GM23338 (cell line): ENCODE data around the gene MTHFD1L. TPM values are rescaled to one million over a fixed set of nuclear protein-coding genes. Genes with fewer than 3 reads are reported as not detected.
"Not testable (repeated sequence)": the region's sequence is repeated elsewhere in the genome, so short reads cannot be mapped to it uniquely, and the experiment has no call there.

ENCODE experiments used
- ATAC-seq: fragments of 200-7000 bp; cut with Tn5 transposase; 3 replicates; pipeline ENCODE4 v1.9.1; 2020
- DNase-seq: peaks from one replicate; pipeline ENCODE4 v3.0.0-alpha.2; 2015; ENCODE audit warnings: low spot score
- H2AFZ ChIP-seq: fragments of 200-600 bp; sonication (generic); 2 replicates; pipeline ENCODE4 v1.8.0; 2016; ENCODE audit warnings: antibody characterized with exemption, mild to moderate bottlenecking, moderate library complexity
- H3F3A ChIP-seq: fragments of 200-600 bp; sonication (generic); replicated peaks from 2 replicates; pipeline ENCODE4 v1.8.0; 2017; ENCODE audit warnings: antibody characterized with exemption, mixed run types, low read depth
- H3K27ac ChIP-seq: fragments of 200-600 bp; sonication (generic); 2 replicates; pipeline ENCODE4 v1.6.1; 2016; ENCODE audit warnings: low read depth
- H3K27me3 ChIP-seq: fragments of 200-600 bp; sonication (generic); 2 replicates; pipeline ENCODE4 v1.8.0; 2016; ENCODE audit warnings: mild to moderate bottlenecking, mixed run types, moderate library complexity; ENCODE audit not compliant: insufficient read depth
- H3K36me3 ChIP-seq: fragments of 200-600 bp; sonication (generic); 2 replicates; pipeline ENCODE4 v1.8.0; 2016; ENCODE audit warnings: mild to moderate bottlenecking; ENCODE audit not compliant: insufficient read depth
- H3K4me1 ChIP-seq: fragments of 200-600 bp; sonication (generic); 2 replicates; pipeline ENCODE4 v1.8.0; 2016; ENCODE audit warnings: mild to moderate bottlenecking, moderate library complexity; ENCODE audit not compliant: insufficient read depth
- H3K4me2 ChIP-seq: fragments of 200-600 bp; sonication (generic); 2 replicates; pipeline ENCODE4 v1.7.1; 2017; ENCODE audit warnings: mixed run types
- H3K4me3 ChIP-seq: fragments of 200-600 bp; sonication (generic); 2 replicates; pipeline ENCODE4 v1.6.1; 2016; ENCODE audit warnings: mixed run types
- H3K79me2 ChIP-seq: fragments of 200-600 bp; sonication (generic); replicated peaks from 2 replicates; pipeline ENCODE4 v1.8.0; 2017; ENCODE audit warnings: mild to moderate bottlenecking; ENCODE audit not compliant: insufficient read depth
- H3K9me2 ChIP-seq: fragments of 200-600 bp; sonication (generic); 2 replicates; pipeline ENCODE4 v1.8.0; 2017; ENCODE audit not compliant: insufficient read depth
- H4K20me1 ChIP-seq: fragments of 200-600 bp; sonication (generic); replicated peaks from 2 replicates; pipeline ENCODE4 v1.8.0; 2017; ENCODE audit warnings: mild to moderate bottlenecking; ENCODE audit not compliant: insufficient read depth
- H3K27ac Mint-ChIP-seq: 2 replicates; pipeline ENCODE4 v1.8.0; 2020; ENCODE audit warnings: inconsistent platforms, mild to moderate bottlenecking, moderate library complexity, mixed read lengths
- H3K27me3 Mint-ChIP-seq: 3 replicates; pipeline ENCODE4 v1.8.0; 2022; ENCODE audit warnings: low read depth, mild to moderate bottlenecking, moderate library complexity, mixed read lengths, inconsistent platforms; ENCODE audit not compliant: insufficient read depth, poor library complexity
- H3K36me3 Mint-ChIP-seq: 3 replicates; pipeline ENCODE4 v1.8.0; 2021; ENCODE audit warnings: low read depth, mild to moderate bottlenecking, inconsistent platforms, moderate library complexity, mixed read lengths
- H3K4me1 Mint-ChIP-seq: 3 replicates; pipeline ENCODE4 v1.8.0; 2020; ENCODE audit warnings: mild to moderate bottlenecking, inconsistent platforms, mixed read lengths
- H3K4me3 Mint-ChIP-seq: 3 replicates; pipeline ENCODE4 v1.8.0; 2021; ENCODE audit warnings: moderate library complexity, mild to moderate bottlenecking, inconsistent platforms, mixed read lengths
- H3K9me3 Mint-ChIP-seq: 3 replicates; pipeline ENCODE4 v1.8.0; 2020; ENCODE audit warnings: moderate library complexity, mild to moderate bottlenecking, inconsistent platforms, mixed read lengths
- CTCF ChIP-seq, 2 experiments: fragments of 200-600 bp in 1 of 2; sonication (generic) in 1 of 2; conservative IDR thresholded peaks; 2 replicates each; pipeline versions ENCODE4 v1.5.1 to v1.6.1; 2016 to 2017; ENCODE audit warnings: antibody characterized with exemption in 2 of 2, low read depth in 2 of 2, mild to moderate bottlenecking in 2 of 2, moderate library complexity in 1 of 2
- EZH2 ChIP-seq: fragments of 200-600 bp; sonication (generic); IDR thresholded peaks from one replicate; pipeline ENCODE4 v1.8.0; 2017; ENCODE audit warnings: antibody characterized with exemption, mild to moderate bottlenecking, low read depth; ENCODE audit not compliant: unreplicated experiment
- EZH2phosphoT487 ChIP-seq: fragments of 200-600 bp; sonication (generic); IDR thresholded peaks from one replicate; pipeline ENCODE4 v1.8.1; 2018; ENCODE audit warnings: antibody characterized with exemption; ENCODE audit not compliant: unreplicated experiment
- JUNB ChIP-seq: IDR thresholded peaks from one replicate; pipeline ENCODE4 v1.6.1; 2016; ENCODE audit warnings: antibody characterized with exemption; ENCODE audit not compliant: unreplicated experiment
- NANOG ChIP-seq: IDR thresholded peaks from 2 replicates; pipeline ENCODE4 v1.6.1; 2016; ENCODE audit warnings: antibody characterized with exemption, borderline replicate concordance
- POLR2AphosphoS5 ChIP-seq: IDR thresholded peaks from 2 replicates; pipeline ENCODE4 v1.6.1; 2016; ENCODE audit warnings: antibody characterized with exemption, low read depth
- STAT1 ChIP-seq: IDR thresholded peaks from one replicate; pipeline ENCODE4 v1.6.1; 2016; ENCODE audit warnings: antibody characterized with exemption; ENCODE audit not compliant: unreplicated experiment
- ZNF114 ChIP-seq: fragments of 250-450 bp; sonication (Bioruptor Pico); IDR thresholded peaks from 2 replicates; pipeline ENCODE4 v1.5.0; 2020; ENCODE audit warnings: mild to moderate bottlenecking, moderate library complexity
- ZNF331 ChIP-seq: fragments of 250-450 bp; sonication (Bioruptor Pico); IDR thresholded peaks from 2 replicates; pipeline ENCODE4 v1.5.0; 2020; ENCODE audit warnings: low read depth, mild to moderate bottlenecking, moderate library complexity
- polyA plus RNA-seq: library from polyadenylated mRNA; unstranded; fragments of >200 nt; fragmentation: Nextera tagmentation; extraction: Ambion mirVana; gene quantifications from 2 replicates; pipeline ENCODE4 v1.2.1, GENCODE V29; 2016
- total RNA-seq: library from RNA; depleted of rRNA; stranded (reverse); fragments of >200 nt; shearing (Covaris generic); gene quantifications from 2 replicates; pipeline ENCODE4 v1.2.3, GENCODE V29; 2014
- TF ChIP-seq, protein P1 (sequence below): fragments of 250-450 bp; sonication (Bioruptor Pico); IDR thresholded peaks from 2 replicates; pipeline ENCODE4 v1.5.0; 2020; ENCODE audit warnings: mild to moderate bottlenecking, moderate library complexity
- TF ChIP-seq, protein P2 (sequence below): IDR thresholded peaks from 2 replicates; pipeline ENCODE4 v1.6.1; 2016; ENCODE audit warnings: antibody characterized with exemption

Gene MTHFD1L
- total and polyA plus RNA-seq, 2 experiments from 2014 or later = 53.2 to 66.8 TPM

- TF ChIP-seq, protein P1, sequence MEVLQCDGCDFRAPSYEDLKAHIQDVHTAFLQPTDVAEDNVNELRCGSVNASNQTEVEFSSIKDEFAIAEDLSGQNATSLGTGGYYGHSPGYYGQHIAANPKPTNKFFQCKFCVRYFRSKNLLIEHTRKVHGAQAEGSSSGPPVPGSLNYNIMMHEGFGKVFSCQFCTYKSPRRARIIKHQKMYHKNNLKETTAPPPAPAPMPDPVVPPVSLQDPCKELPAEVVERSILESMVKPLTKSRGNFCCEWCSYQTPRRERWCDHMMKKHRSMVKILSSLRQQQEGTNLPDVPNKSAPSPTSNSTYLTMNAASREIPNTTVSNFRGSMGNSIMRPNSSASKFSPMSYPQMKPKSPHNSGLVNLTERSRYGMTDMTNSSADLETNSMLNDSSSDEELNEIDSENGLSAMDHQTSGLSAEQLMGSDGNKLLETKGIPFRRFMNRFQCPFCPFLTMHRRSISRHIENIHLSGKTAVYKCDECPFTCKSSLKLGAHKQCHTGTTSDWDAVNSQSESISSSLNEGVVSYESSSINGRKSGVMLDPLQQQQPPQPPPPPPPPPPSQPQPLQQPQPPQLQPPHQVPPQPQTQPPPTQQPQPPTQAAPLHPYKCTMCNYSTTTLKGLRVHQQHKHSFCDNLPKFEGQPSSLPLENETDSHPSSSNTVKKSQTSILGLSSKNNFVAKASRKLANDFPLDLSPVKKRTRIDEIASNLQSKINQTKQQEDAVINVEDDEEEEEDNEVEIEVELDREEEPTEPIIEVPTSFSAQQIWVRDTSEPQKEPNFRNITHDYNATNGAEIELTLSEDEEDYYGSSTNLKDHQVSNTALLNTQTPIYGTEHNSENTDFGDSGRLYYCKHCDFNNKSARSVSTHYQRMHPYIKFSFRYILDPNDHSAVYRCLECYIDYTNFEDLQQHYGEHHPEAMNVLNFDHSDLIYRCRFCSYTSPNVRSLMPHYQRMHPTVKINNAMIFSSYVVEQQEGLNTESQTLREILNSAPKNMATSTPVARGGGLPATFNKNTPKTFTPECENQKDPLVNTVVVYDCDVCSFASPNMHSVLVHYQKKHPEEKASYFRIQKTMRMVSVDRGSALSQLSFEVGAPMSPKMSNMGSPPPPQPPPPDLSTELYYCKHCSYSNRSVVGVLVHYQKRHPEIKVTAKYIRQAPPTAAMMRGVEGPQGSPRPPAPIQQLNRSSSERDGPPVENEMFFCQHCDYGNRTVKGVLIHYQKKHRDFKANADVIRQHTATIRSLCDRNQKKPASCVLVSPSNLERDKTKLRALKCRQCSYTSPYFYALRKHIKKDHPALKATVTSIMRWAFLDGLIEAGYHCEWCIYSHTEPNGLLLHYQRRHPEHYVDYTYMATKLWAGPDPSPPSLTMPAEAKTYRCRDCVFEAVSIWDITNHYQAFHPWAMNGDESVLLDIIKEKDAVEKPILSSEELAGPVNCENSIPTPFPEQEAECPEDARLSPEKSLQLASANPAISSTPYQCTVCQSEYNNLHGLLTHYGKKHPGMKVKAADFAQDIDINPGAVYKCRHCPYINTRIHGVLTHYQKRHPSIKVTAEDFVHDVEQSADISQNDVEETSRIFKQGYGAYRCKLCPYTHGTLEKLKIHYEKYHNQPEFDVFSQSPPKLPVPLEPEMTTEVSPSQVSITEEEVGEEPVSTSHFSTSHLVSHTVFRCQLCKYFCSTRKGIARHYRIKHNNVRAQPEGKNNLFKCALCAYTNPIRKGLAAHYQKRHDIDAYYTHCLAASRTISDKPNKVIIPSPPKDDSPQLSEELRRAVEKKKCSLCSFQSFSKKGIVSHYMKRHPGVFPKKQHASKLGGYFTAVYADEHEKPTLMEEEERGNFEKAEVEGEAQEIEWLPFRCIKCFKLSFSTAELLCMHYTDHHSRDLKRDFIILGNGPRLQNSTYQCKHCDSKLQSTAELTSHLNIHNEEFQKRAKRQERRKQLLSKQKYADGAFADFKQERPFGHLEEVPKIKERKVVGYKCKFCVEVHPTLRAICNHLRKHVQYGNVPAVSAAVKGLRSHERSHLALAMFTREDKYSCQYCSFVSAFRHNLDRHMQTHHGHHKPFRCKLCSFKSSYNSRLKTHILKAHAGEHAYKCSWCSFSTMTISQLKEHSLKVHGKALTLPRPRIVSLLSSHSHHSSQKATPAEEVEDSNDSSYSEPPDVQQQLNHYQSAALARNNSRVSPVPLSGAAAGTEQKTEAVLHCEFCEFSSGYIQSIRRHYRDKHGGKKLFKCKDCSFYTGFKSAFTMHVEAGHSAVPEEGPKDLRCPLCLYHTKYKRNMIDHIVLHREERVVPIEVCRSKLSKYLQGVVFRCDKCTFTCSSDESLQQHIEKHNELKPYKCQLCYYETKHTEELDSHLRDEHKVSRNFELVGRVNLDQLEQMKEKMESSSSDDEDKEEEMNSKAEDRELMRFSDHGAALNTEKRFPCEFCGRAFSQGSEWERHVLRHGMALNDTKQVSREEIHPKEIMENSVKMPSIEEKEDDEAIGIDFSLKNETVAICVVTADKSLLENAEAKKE (CRISPR knock-in tag) = no peak
- TF ChIP-seq NANOG = no peak
- TF ChIP-seq CTCF (conservative IDR thresholded peaks at IDR 0.05; ENCODE audit: low read depth in 2 of 2) = no peak
- TF ChIP-seq ZNF114 (CRISPR knock-in tag) = no peak
- no peak for TF ChIP-seq STAT1
- TF ChIP-seq EZH2 = no peak
- TF ChIP-seq, protein P2, sequence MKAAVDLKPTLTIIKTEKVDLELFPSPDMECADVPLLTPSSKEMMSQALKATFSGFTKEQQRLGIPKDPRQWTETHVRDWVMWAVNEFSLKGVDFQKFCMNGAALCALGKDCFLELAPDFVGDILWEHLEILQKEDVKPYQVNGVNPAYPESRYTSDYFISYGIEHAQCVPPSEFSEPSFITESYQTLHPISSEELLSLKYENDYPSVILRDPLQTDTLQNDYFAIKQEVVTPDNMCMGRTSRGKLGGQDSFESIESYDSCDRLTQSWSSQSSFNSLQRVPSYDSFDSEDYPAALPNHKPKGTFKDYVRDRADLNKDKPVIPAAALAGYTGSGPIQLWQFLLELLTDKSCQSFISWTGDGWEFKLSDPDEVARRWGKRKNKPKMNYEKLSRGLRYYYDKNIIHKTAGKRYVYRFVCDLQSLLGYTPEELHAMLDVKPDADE = no peak
- TF ChIP-seq EZH2phosphoT487 = no peak
- no peak for TF ChIP-seq ZNF331 (CRISPR knock-in tag)
- no peak for TF ChIP-seq JUNB
- no peak for TF ChIP-seq POLR2AphosphoS5
Measured at GRCh38 chr6:151121900-151122299, 256.4 kb downstream of the MTHFD1L start (continued).

GRCh38 chr6:151123641-151124040, 258.1 kb downstream of the MTHFD1L start:
- not testable (repeated sequence) for H3K27me3 Mint-ChIP-seq, H3K27ac Mint-ChIP-seq, H3K4me2 ChIP-seq, H3K4me3 ChIP-seq, H3K79me2 ChIP-seq, H3K27me3 ChIP-seq, H3F3A ChIP-seq, H3K36me3 Mint-ChIP-seq, H3K36me3 ChIP-seq, H3K9me3 Mint-ChIP-seq, H3K4me1 ChIP-seq, H2AFZ ChIP-seq, ATAC-seq, H3K4me3 Mint-ChIP-seq, H3K4me1 Mint-ChIP-seq, H4K20me1 ChIP-seq, H3K27ac ChIP-seq, H3K9me2 ChIP-seq, DNase-seq

DNA sequence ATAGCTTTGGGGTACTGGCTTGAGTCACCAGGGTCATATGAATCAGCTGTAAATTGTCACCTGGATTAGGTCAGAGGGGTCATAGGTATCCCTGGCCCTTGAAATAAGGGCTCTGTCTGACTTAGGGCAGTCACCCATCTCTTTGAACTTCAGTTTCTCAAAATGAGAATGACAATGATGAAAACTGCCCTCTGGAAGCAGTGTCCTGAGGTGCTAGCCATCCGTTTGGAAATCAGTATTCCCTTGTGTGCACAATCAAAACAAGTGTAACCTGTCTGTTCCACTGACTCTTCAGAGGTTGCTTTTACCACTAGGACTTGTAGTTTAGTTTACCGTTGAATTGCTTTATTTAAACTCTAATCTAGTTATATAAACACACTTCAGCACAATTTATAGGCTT, 259.7 kb downstream of the MTHFD1L start:
- not testable (repeated sequence) for H3K9me2 ChIP-seq, H3K4me2 ChIP-seq, H4K20me1 ChIP-seq, H3K27ac Mint-ChIP-seq, H3K36me3 ChIP-seq, DNase-seq, H3F3A ChIP-seq, H3K27me3 Mint-ChIP-seq, H3K79me2 ChIP-seq, H3K4me3 Mint-ChIP-seq, H3K27ac ChIP-seq, ATAC-seq, H3K27me3 ChIP-seq, H2AFZ ChIP-seq, H3K9me3 Mint-ChIP-seq, H3K4me3 ChIP-seq, H3K36me3 Mint-ChIP-seq
- peaks cover 22% of the 10 kb centered on the region; the same call in 2 of the 3 replicates for H3K4me1 Mint-ChIP-seq
- peaks cover 12% of the 10 kb centered on the region for H3K4me1 ChIP-seq
